Activated B cell treated with CpG ODN at 0.5 μM for 24 hours (primary cell): ENCODE data around the gene STXBP4. TPM values are rescaled to one million over a fixed set of nuclear protein-coding genes. Genes with fewer than 3 reads are reported as not detected.

Source experiments
- ATAC-seq: fragments of 200-7000 bp; cut with Tn5 transposase; one replicate; pipeline ENCODE4 v1.10.0; 2021; ENCODE audit warnings: low read depth, mild to moderate bottlenecking, moderate library complexity
- CTCF ChIA-PET: fragments of 350-600 bp; sonication (Branson Sonifier 250); formaldehyde crosslinking; loops from one replicate; lab custom pipeline; 2021; ENCODE audit warnings: antibody characterized with exemption; lab: Charles Lee
- POLR2A ChIA-PET: fragments of 350-600 bp; sonication (Branson Sonifier 250); formaldehyde crosslinking; loops from one replicate; lab custom pipeline; 2021; ENCODE audit warnings: antibody characterized with exemption; lab: Charles Lee
- DNase-seq: peaks from one replicate; pipeline ENCODE4 v3.0.0; 2022
- H3K27ac Mint-ChIP-seq: one replicate; pipeline ENCODE4 v1.8.0; 2020; ENCODE audit warnings: mixed read lengths
- H3K27me3 Mint-ChIP-seq: one replicate; pipeline ENCODE4 v1.8.0; 2021; ENCODE audit warnings: mixed read lengths
- H3K36me3 Mint-ChIP-seq: one replicate; pipeline ENCODE4 v1.8.0; 2021; ENCODE audit warnings: low read depth, mixed read lengths
- H3K4me1 Mint-ChIP-seq: one replicate; pipeline ENCODE4 v1.8.0; 2021; ENCODE audit warnings: mixed read lengths
- H3K4me3 Mint-ChIP-seq: one replicate; pipeline ENCODE4 v1.8.0; 2020; ENCODE audit warnings: mild to moderate bottlenecking, mixed read lengths
- H3K9me3 Mint-ChIP-seq: one replicate; pipeline ENCODE4 v1.8.0; 2020; ENCODE audit warnings: mixed read lengths
- intact Hi-C: fragments of 100-400 bp; cut with micrococcal nuclease; formaldehyde crosslinking; loops from one replicate; pipeline ENCODE4 v1.15.1; 2024
- total RNA-seq: library from RNA; stranded (reverse); gene quantifications from 2 replicates; pipeline ENCODE4 v1.2.3, GENCODE V29; 2022
- TF ChIP-seq, protein P1 (sequence below): fragments of 200-600 bp; IDR thresholded peaks from one replicate; pipeline ENCODE4 v1.8.0; 2022; ENCODE audit warnings: antibody characterized with exemption, mild to moderate bottlenecking

The STXBP4 gene
- total RNA-seq, 1 donor from 2014 or later: 9.5 TPM

DNA sequence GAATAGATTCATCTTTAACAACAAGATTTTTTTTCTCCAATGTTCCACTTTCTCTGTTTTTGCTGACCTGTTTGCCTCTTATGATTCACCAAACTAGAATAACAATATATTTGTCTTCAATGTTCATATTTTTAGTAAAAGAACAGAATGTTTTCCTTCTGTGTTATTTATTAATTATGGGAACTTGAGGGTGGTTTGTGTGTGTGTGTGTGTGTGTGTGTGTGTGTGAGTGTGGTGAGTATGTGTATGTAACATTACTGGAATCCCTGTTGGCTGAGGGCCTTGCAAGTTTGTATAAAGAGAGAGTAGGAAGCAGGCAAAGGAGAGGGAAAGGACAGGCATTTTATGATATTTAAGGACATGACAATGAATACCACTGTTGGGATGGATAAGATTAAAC lies 13.8 kb downstream of the STXBP4 start:
- Mint-ChIP-seq H3K27me3 (no peaks in the 10 kb centered on the region), H3K4me3 (no peak overlapping the region), H3K9me3 (no peaks in the 10 kb centered on the region), H3K36me3 (peaks cover 9% of the 10 kb centered on the region), H3K27ac (no peak overlapping the region), H3K4me1 (no peaks in the 10 kb centered on the region)
- POLR2A ChIA-PET: no interaction called here
- DNase-seq: no peak
- TF ChIP-seq, protein P1, sequence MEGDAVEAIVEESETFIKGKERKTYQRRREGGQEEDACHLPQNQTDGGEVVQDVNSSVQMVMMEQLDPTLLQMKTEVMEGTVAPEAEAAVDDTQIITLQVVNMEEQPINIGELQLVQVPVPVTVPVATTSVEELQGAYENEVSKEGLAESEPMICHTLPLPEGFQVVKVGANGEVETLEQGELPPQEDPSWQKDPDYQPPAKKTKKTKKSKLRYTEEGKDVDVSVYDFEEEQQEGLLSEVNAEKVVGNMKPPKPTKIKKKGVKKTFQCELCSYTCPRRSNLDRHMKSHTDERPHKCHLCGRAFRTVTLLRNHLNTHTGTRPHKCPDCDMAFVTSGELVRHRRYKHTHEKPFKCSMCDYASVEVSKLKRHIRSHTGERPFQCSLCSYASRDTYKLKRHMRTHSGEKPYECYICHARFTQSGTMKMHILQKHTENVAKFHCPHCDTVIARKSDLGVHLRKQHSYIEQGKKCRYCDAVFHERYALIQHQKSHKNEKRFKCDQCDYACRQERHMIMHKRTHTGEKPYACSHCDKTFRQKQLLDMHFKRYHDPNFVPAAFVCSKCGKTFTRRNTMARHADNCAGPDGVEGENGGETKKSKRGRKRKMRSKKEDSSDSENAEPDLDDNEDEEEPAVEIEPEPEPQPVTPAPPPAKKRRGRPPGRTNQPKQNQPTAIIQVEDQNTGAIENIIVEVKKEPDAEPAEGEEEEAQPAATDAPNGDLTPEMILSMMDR: no peak
- no peak for ATAC-seq
- intact Hi-C loops: no loop called here
- CTCF ChIA-PET: no interaction called here

DNA sequence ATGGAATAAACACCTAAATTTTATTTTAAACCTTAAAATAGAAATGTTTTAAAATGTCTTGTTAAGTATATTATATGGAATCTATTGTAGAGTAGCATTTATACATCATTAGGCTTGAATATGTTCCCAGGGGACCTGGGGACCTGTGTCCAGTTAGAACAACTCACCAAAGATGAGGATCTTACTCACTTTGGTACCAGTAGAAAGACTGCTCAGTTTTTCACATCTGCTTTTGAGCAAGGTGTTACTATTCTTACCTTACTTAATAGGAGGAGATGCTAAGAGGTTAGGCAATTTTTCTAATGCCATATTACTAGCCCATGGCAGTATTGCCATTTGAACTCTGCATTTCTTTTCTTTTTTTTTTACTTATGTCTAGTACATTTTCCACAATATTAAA lies 14.7 kb downstream of the STXBP4 start:
- intact Hi-C loops: no loop called here
- ChIA-PET POLR2A (no interaction called here), CTCF (interaction anchor here (0.7 to 1.5 kb wide), 2 partner anchors 9 to 10 kb away, joined by 3 read pairs; no protein-coding TSS in a partner anchor)
- no peaks in the 10 kb centered on the region for H3K9me3 Mint-ChIP-seq
- DNase-seq (no peak), ATAC-seq (no peak)
- no peak overlapping the region for H3K27ac Mint-ChIP-seq
- no peak overlapping the region for H3K4me3 Mint-ChIP-seq
- H3K4me1 Mint-ChIP-seq: no peaks in the 10 kb centered on the region
- TF ChIP-seq, protein P1: no peak
- H3K27me3 Mint-ChIP-seq: no peaks in the 10 kb centered on the region
- peaks cover 9% of the 10 kb centered on the region for H3K36me3 Mint-ChIP-seq

DNA sequence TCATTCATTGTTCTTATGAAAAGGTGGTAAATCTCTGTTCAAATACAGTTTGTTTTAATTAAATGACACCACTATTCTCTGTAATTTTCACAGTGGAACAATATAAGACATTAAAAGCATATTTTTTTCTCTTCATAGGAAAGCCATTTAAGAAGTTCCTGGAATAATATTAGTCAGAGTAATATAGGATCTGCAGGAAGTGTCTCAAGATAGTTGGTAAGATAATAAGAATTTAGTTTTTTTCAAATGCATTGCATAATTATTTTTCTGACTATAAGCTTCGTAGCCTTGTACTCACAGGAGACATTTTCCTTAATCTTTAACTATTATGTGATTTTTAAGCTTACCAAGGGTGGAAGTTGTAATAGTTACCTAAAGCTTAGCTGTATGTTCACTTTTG lies 16.9 kb downstream of the STXBP4 start:
- TF ChIP-seq, protein P1: no peak
- ChIA-PET CTCF (no interaction called here), POLR2A (no interaction called here)
- no peak for ATAC-seq
- no peaks in the 10 kb centered on the region for H3K4me1 Mint-ChIP-seq
- DNase-seq: no peak
- no peak overlapping the region for H3K27ac Mint-ChIP-seq
- no peak overlapping the region for H3K4me3 Mint-ChIP-seq
- H3K27me3 Mint-ChIP-seq: no peaks in the 10 kb centered on the region
- no peaks in the 10 kb centered on the region for H3K9me3 Mint-ChIP-seq
- intact Hi-C loops: no loop called here
- H3K36me3 Mint-ChIP-seq: peaks cover 9% of the 10 kb centered on the region

DNA sequence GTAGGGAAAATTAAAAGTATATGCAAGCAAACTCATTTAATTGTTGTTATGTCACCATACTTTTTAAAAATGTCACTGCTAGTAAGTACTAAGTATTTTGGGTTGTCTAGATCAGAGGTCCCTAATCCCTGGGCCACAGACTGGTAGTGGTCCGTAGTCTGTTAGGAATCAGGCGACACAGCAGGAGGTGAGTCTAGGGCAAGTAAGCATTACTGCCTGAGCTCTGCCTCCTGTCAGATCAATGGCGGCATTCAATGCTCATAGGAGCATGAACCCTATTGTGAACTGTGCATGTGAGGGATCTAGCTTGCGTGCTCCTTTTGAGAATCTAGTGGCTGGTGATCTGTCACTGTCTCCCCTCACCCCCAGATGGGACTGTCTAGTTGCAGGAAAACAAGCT lies 21.6 kb downstream of the STXBP4 start:
- ATAC-seq (no peak), DNase-seq (no peak)
- CTCF ChIA-PET: interaction anchor here (1.4 to 6.1 kb wide), 3 partner anchors 306 to 523 kb away, joined by 6 to 61 read pairs (median 45); partner anchors contain the start of gene SMIM36
- Mint-ChIP-seq H3K4me3 (no peak overlapping the region), H3K4me1 (no peaks in the 10 kb centered on the region), H3K36me3 (peaks cover 4% of the 10 kb centered on the region), H3K27me3 (no peaks in the 10 kb centered on the region), H3K27ac (no peak overlapping the region), H3K9me3 (no peaks in the 10 kb centered on the region)
- TF ChIP-seq, protein P1: no peak
- intact Hi-C loops: no loop called here
- POLR2A ChIA-PET: no interaction called here

DNA sequence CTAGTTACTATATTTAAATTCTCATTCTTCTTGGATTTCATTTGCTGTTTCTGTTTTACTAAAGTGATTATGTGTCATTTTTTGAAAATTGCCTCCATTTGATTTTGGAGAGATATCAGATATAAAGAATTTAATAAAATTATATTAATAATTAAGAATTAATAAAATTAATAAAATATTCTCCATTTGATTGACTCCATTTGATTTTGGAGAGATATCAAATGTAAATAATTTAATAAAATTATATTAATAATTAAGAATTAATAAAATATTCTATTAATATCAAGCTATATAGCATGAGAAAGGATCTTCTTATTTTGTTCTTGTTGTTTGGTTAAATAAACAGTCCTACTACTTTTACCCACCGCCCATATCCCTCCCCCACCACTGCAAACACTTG lies 23.0 kb downstream of the STXBP4 start:
- Mint-ChIP-seq H3K4me1 (no peaks in the 10 kb centered on the region), H3K4me3 (no peak overlapping the region), H3K27ac (no peak overlapping the region), H3K9me3 (no peaks in the 10 kb centered on the region), H3K36me3 (peaks cover 2% of the 10 kb centered on the region), H3K27me3 (no peaks in the 10 kb centered on the region)
- ChIA-PET POLR2A (no interaction called here), CTCF (interaction anchor here (1.2 to 6.1 kb wide), 8 partner anchors 14 to 521 kb away, joined by 3 to 61 read pairs (median 24); partner anchors contain the start of gene SMIM36)
- intact Hi-C loops: no loop called here
- TF ChIP-seq, protein P1: no peak
- ATAC-seq: no peak
- no peak for DNase-seq
